Measurements from ENCODE around the gene TCHH.
"Not testable (repeated sequence)": the region's sequence is repeated elsewhere in the genome, so short reads cannot be mapped to it uniquely, and the experiment has no call there.

Gene TCHH, protein sequence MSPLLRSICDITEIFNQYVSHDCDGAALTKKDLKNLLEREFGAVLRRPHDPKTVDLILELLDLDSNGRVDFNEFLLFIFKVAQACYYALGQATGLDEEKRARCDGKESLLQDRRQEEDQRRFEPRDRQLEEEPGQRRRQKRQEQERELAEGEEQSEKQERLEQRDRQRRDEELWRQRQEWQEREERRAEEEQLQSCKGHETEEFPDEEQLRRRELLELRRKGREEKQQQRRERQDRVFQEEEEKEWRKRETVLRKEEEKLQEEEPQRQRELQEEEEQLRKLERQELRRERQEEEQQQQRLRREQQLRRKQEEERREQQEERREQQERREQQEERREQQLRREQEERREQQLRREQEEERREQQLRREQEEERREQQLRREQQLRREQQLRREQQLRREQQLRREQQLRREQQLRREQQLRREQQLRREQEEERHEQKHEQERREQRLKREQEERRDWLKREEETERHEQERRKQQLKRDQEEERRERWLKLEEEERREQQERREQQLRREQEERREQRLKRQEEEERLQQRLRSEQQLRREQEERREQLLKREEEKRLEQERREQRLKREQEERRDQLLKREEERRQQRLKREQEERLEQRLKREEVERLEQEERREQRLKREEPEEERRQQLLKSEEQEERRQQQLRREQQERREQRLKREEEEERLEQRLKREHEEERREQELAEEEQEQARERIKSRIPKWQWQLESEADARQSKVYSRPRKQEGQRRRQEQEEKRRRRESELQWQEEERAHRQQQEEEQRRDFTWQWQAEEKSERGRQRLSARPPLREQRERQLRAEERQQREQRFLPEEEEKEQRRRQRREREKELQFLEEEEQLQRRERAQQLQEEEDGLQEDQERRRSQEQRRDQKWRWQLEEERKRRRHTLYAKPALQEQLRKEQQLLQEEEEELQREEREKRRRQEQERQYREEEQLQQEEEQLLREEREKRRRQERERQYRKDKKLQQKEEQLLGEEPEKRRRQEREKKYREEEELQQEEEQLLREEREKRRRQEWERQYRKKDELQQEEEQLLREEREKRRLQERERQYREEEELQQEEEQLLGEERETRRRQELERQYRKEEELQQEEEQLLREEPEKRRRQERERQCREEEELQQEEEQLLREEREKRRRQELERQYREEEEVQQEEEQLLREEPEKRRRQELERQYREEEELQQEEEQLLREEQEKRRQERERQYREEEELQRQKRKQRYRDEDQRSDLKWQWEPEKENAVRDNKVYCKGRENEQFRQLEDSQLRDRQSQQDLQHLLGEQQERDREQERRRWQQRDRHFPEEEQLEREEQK (N-terminal part only)
- total RNA-seq, result 0 to 0.30 reads per million in 2 experiments

DNA sequence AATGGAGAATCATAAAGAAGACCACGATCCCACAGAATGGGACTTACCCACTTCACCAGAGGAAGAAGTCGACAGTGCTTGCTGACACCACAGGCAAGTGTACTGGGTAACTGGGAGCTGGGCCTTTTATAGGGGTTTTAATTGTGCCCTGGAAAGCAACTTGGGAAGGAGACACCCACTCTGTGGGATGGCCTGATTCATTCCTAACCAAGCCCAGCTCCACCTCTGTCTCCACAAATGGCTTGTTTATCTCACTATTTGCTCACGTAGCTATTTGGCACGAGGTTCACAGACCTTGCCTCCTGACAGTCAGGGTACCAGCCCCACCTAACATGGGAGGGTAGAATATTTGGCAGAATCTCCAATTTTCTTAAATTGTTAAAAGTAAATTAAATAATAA, at the start of gene TCHH:
TCHH (minus strand) TSS at position 101 of the 400 bp plus-strand sequence. CDS start 1,364 bp downstream, outside the sequence.
- DNase-seq (ENCODE audit: low read depth), result no peak

- no peak for DNase-seq (ENCODE audit: low read depth)
Measured at GRCh38 chr1:152164517-152165136, 49.4 kb upstream of the TCHH start.

- no peak for DNase-seq (ENCODE audit: low read depth)
Measured at GRCh38 chr1:152162792-152163463, 47.7 kb upstream of the TCHH start.

- no peak for DNase-seq (ENCODE audit: low read depth)
Measured at GRCh38 chr1:152160576-152160975, 45.3 kb upstream of the TCHH start.

GRCh38 chr1:152159144-152159543, 43.9 kb upstream of the TCHH start, which contains the start of gene RPTN:
Gene RPTN (minus strand): TSS chr1:152159228. CDS start chr1:152157889, 1,339 bp downstream.
- no peak for DNase-seq (ENCODE audit: low read depth)

GRCh38 chr1:152153996-152154395, 38.8 kb upstream of the TCHH start:
- DNase-seq (ENCODE audit: low read depth), result no peak

DNA sequence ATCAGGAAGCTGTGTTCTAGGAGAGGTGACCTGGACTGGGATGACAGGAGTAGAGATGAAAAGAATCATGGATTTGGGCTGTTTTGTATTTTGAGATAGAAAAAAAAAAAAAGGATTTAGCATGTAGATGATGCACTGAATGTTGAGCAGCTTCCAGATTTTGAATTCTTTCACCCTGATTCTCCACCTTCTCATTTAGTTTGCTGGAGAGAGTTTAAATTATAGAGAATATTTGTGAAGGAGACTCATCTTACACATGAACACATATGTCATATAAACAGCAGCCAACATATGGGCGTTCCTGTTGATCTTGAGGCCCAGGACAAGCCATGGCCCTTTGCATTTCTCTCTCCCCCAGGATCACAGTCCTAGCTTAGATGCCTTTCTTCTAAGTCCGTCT, 36.4 kb upstream of the TCHH start:
- DNase-seq (ENCODE audit: low read depth), result no peak

GRCh38 chr1:152148981-152149380, 33.7 kb upstream of the TCHH start:
- no peak for DNase-seq (ENCODE audit: low read depth)

DNA sequence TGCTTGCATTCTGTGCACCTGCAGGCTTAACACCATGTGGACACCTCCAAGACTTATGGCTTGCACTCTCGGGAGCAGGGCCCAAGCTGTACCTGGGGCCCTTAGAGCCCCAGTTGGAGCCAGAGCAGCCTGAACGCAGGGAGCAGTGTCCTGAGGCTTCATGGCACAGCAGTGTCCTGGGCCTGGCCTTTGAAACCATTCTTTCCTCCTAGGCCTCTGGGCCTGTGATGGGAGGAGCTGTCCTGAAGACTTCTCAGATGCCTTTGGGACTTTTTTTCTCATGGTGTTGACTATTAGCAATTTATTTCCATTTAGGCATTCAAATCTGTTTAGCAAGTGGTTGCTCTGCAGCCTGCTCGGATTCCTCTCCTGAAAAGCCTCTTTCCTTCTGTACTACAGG, 32.8 kb upstream of the TCHH start:
- no peak for DNase-seq (ENCODE audit: low read depth)

- DNase-seq (ENCODE audit: low read depth), result no peak
Measured at GRCh38 chr1:152145769-152146168, 30.5 kb upstream of the TCHH start.

- not testable (repeated sequence) for DNase-seq (ENCODE audit: low read depth)
Measured at GRCh38 chr1:152144674-152145183, 29.5 kb upstream of the TCHH start.

GRCh38 chr1:152143150-152143887, 28.1 kb upstream of the TCHH start:
- no peak for DNase-seq (ENCODE audit: low read depth)

- no peak for DNase-seq (ENCODE audit: low read depth)
Measured at GRCh38 chr1:152141971-152142584, 26.8 kb upstream of the TCHH start.

GRCh38 chr1:152137215-152137614, 22.0 kb upstream of the TCHH start:
- DNase-seq (ENCODE audit: low read depth), result no peak

GRCh38 chr1:152130186-152130585, 14.9 kb upstream of the TCHH start:
- DNase-seq (ENCODE audit: low read depth), result no peak

- no peak for DNase-seq (ENCODE audit: low read depth)
Measured at GRCh38 chr1:152127673-152128072, 12.4 kb upstream of the TCHH start.

GRCh38 chr1:152125834-152126443, 10.7 kb upstream of the TCHH start:
- no peak for DNase-seq (ENCODE audit: low read depth)

DNA sequence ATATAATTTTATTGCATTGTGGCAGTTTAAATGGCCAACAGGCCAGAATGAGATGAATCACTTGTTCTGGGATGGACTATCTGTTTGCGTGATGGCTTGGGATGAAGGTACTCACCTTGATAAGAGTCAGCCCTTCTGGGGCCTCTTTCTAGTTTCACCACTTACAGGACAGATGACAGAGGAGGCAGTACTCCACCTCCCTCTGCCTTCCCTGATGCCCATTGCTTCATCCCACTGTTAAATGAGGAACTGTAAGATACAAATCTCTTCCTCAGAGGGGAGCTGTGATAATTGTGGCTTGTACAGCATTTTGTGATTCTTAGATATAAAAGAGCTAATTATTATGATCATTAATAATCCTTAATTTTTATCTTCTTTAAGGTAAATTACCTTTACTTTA, 3.7 kb upstream of the TCHH start:
- DNase-seq (ENCODE audit: low read depth), result no peak

DNA sequence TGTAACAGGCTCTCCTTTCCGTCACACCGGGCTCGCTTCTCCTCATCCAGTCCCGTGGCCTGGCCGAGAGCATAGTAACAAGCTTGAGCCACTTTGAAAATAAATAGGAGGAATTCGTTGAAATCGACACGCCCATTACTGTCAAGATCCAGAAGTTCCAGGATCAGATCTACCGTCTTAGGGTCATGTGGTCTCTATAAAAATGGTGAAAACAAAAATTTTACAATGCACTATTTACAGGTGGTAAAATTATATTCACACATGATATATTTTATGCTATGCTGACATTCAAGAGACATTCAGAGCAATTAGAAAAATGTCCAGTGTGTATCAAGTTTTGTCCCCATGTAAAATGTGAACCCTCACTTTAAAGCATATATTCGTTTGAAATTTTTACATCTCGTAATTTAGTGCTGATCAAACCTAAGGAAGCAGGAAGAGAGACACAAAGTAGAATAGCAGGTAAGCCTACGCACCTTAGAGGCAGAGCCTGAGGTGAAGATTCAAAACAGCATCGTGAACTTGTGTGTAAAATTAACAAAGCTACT, 2.3 kb downstream of the TCHH start:
- no peak for DNase-seq (ENCODE audit: low read depth)
